Measurements from ENCODE around the gene COQ9. TPM values are rescaled to one million over a fixed set of nuclear protein-coding genes. Genes with fewer than 3 reads are reported as not detected.

The COQ9 gene
- total RNA-seq, 2 donors from 2014 or later: 29.5 to 33.5 TPM

DNA sequence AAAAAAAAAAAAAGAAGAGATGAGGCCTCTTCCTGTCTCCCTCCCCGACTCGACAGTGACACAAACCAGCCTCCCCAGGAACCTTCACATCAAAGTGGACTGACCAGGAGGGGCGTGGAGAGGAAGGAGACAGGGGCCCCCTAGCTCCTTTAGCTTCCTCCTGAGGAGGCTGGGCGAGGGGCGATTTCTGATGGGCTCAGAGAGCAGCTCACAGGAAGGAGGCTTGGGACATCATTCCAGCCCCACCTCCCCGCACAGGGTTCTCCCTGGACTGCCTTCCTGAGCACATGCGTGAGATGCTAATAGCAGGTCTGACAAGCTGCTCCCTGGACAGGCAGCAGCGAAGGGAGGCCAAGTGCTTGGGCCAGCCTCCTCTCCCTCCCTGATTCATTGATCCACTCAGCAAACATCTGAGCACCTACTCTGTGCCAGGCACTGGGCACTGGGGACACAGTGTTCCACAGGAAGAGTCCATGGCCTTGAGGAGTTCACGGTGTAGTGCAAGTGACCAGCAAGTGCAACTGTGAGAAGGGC lies 53.4 kb downstream of the COQ9 start:
- Histone ChIP-seq H3K4me3 (no peak overlapping the region), H3K4me1 (ENCODE audit: control insufficient read depth in 1 of 2, low read depth in 2 of 2) (no peaks in the 10 kb centered on the region)

GRCh38 chr16:57501492-57501891 lies 54.2 kb downstream of the COQ9 start:
- TF ChIP-seq, protein P1, sequence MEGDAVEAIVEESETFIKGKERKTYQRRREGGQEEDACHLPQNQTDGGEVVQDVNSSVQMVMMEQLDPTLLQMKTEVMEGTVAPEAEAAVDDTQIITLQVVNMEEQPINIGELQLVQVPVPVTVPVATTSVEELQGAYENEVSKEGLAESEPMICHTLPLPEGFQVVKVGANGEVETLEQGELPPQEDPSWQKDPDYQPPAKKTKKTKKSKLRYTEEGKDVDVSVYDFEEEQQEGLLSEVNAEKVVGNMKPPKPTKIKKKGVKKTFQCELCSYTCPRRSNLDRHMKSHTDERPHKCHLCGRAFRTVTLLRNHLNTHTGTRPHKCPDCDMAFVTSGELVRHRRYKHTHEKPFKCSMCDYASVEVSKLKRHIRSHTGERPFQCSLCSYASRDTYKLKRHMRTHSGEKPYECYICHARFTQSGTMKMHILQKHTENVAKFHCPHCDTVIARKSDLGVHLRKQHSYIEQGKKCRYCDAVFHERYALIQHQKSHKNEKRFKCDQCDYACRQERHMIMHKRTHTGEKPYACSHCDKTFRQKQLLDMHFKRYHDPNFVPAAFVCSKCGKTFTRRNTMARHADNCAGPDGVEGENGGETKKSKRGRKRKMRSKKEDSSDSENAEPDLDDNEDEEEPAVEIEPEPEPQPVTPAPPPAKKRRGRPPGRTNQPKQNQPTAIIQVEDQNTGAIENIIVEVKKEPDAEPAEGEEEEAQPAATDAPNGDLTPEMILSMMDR (IDR thresholded peaks at IDR 0.05): no peak
- Histone ChIP-seq H3K27me3 (replicated peaks; ENCODE audit: insufficient read depth) (no peaks in the 10 kb centered on the region), H3K9me3 (no peaks in the 10 kb centered on the region), H3K36me3 (no peaks in the 10 kb centered on the region), H3K27ac (no peak overlapping the region), H3K4me3 (no peak overlapping the region), H3K4me1 (ENCODE audit: control insufficient read depth in 1 of 2, low read depth in 2 of 2) (no peaks in the 10 kb centered on the region)
- no peak for DNase-seq (ENCODE audit: low spot score)
- no peak for ATAC-seq (ENCODE audit: insufficient number of reproducible peaks, low FRiP score, low read depth)

More for the DNA sequence above, 53.4 kb downstream of the COQ9 start:
- TF ChIP-seq, protein P1 (IDR thresholded peaks at IDR 0.05): no peak
- no peaks in the 10 kb centered on the region for H3K9me3 ChIP-seq
- H3K36me3 ChIP-seq: no peaks in the 10 kb centered on the region
- ATAC-seq (ENCODE audit: insufficient number of reproducible peaks, low FRiP score, low read depth) (no peak), DNase-seq (ENCODE audit: low spot score) (no peak)
- H3K27me3 ChIP-seq (replicated peaks; ENCODE audit: insufficient read depth): no peaks in the 10 kb centered on the region
- H3K27ac ChIP-seq: no peak overlapping the region

DNA sequence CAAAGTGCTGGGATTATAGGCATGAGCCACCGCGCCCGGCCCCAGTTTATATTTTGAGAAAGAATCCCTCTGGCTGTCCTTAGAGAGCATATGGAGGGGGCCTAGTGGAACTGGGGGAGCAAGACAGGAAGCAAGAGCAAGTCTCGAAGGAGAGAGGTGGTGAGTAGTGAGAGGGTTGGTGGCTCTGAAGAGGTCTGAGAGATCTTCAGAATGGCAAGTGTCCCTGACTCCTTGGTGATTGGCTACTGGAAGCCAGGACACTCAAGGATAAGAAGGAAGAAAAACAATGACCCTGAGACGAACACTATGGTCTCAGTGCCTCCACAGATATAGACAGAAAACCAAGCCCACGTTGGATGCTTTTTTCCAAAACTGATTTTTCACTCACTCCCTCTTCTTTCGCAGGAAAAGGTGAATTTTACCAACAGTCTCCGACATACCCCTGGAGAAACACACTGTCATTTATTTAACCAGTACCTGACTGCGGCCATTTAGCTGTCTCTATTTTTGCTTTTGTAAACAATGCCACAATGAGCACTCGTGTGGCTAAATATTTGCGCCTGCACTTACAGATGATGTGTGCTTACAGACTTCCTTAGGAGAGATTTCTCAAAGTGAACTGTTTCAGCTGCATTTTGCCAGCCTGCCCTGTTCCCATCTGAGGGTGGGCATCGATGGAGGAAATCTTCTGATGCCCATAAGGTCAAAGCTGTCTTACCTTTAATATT lies 54.9 kb downstream of the COQ9 start:
- H3K9me3 ChIP-seq: no peaks in the 10 kb centered on the region
- H3K4me1 ChIP-seq (ENCODE audit: control insufficient read depth in 1 of 2, low read depth in 2 of 2): no peaks in the 10 kb centered on the region
- H3K27ac ChIP-seq: no peak overlapping the region
- ATAC-seq (ENCODE audit: insufficient number of reproducible peaks, low FRiP score, low read depth) (no peak), DNase-seq (ENCODE audit: low spot score) (no peak)
- no peak overlapping the region for H3K4me3 ChIP-seq
- TF ChIP-seq, protein P1 (IDR thresholded peaks at IDR 0.05): no peak
- no peaks in the 10 kb centered on the region for H3K36me3 ChIP-seq
- no peaks in the 10 kb centered on the region for H3K27me3 ChIP-seq (replicated peaks; ENCODE audit: insufficient read depth)

DNA sequence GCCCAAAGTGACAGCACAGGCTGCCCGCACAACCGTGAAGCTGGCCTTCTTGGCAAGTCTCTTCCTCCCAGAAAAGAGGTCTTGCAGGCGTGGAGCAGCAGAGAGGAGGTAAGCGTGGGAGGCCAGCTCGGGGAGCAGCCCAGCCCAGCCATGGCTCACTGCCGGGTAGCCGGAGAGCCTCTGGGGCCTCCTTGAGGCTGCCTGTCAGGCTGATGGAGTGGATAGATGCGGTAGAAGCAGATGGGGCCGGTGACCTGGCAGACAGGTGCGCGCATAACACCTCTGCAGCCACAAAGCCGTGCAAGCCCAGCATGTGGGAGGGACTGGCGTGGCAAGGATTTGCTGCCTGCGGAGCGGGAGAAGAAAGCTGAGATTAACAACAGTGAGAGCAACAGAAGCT lies 56.1 kb downstream of the COQ9 start:
- no peaks in the 10 kb centered on the region for H3K36me3 ChIP-seq
- no peaks in the 10 kb centered on the region for H3K27me3 ChIP-seq (replicated peaks; ENCODE audit: insufficient read depth)
- TF ChIP-seq, protein P1 (IDR thresholded peaks at IDR 0.05): no peak
- no peak for ATAC-seq (ENCODE audit: insufficient number of reproducible peaks, low FRiP score, low read depth)
- DNase-seq (ENCODE audit: low spot score): no peak
- H3K27ac ChIP-seq: no peak overlapping the region
- no peaks in the 10 kb centered on the region for H3K9me3 ChIP-seq
- no peaks in the 10 kb centered on the region for H3K4me1 ChIP-seq (ENCODE audit: control insufficient read depth in 1 of 2, low read depth in 2 of 2)
- no peak overlapping the region for H3K4me3 ChIP-seq

GRCh38 chr16:57504001-57504400 lies 56.7 kb downstream of the COQ9 start:
- H3K4me3 ChIP-seq: no peak overlapping the region
- H3K4me1 ChIP-seq (ENCODE audit: control insufficient read depth in 1 of 2, low read depth in 2 of 2): no peaks in the 10 kb centered on the region
- TF ChIP-seq, protein P1 (IDR thresholded peaks at IDR 0.05): no peak
- no peaks in the 10 kb centered on the region for H3K36me3 ChIP-seq
- ATAC-seq (ENCODE audit: insufficient number of reproducible peaks, low FRiP score, low read depth) (no peak), DNase-seq (ENCODE audit: low spot score) (no peak)
- no peaks in the 10 kb centered on the region for H3K9me3 ChIP-seq
- H3K27ac ChIP-seq: no peak overlapping the region
- H3K27me3 ChIP-seq (replicated peaks; ENCODE audit: insufficient read depth): no peaks in the 10 kb centered on the region

Data from thoracic aorta (tissue), 2 donors.